ENCODE results near the gene ZNF3.

Gene ZNF3

GRCh38 chr7:100119072-100119969, 37.8 kb upstream of the ZNF3 start, which contains the start of the genes CNPY4 and TAF6:
TSS of gene CNPY4 (plus strand) at chr7:100119634. CDS start at chr7:100119745, 111 bp downstream.
TSS of gene TAF6 (minus strand) at chr7:100119358. CDS start at chr7:100114209, 5,149 bp downstream.
- peak; percentile 98 for DNase-seq (ENCODE audit: low spot score)
- no peak for TF ChIP-seq CTCF (IDR thresholded peaks at IDR 0.05; ENCODE audit: extremely low read depth, insufficient read depth, missing control alignments)
- in situ Hi-C loops (cut with MboI; ENCODE audit: low pct_unique_long_range_greater_than_20kb, low sequenced_read_pairs, unreplicated experiment), result no loop called here

- TF ChIP-seq CTCF (IDR thresholded peaks at IDR 0.05; ENCODE audit: extremely low read depth, insufficient read depth, missing control alignments), result no peak
- DNase-seq (ENCODE audit: low spot score), result peak; percentile 33
- in situ Hi-C loops (cut with MboI; ENCODE audit: low pct_unique_long_range_greater_than_20kb, low sequenced_read_pairs, unreplicated experiment), result no loop called here
Observed at GRCh38 chr7:100118388-100119071, 37.0 kb upstream of the ZNF3 start.

- in situ Hi-C loops (cut with MboI; ENCODE audit: low pct_unique_long_range_greater_than_20kb, low sequenced_read_pairs, unreplicated experiment), result no loop called here
- TF ChIP-seq CTCF (IDR thresholded peaks at IDR 0.05; ENCODE audit: extremely low read depth, insufficient read depth, missing control alignments), result no peak
- no peak for DNase-seq (ENCODE audit: low spot score)
Observed at GRCh38 chr7:100115026-100115425, 33.5 kb upstream of the ZNF3 start.

GRCh38 chr7:100111914-100112313, 30.4 kb upstream of the ZNF3 start:
- in situ Hi-C loops (cut with MboI; ENCODE audit: low pct_unique_long_range_greater_than_20kb, low sequenced_read_pairs, unreplicated experiment), result no loop called here
- TF ChIP-seq CTCF (IDR thresholded peaks at IDR 0.05; ENCODE audit: extremely low read depth, insufficient read depth, missing control alignments), result no peak
- no peak for DNase-seq (ENCODE audit: low spot score)

- no peak for TF ChIP-seq CTCF (IDR thresholded peaks at IDR 0.05; ENCODE audit: extremely low read depth, insufficient read depth, missing control alignments)
- DNase-seq (ENCODE audit: low spot score), result no peak
- in situ Hi-C loops (cut with MboI; ENCODE audit: low pct_unique_long_range_greater_than_20kb, low sequenced_read_pairs, unreplicated experiment), result no loop called here
Observed at GRCh38 chr7:100111156-100111555, 29.6 kb upstream of the ZNF3 start.

GRCh38 chr7:100109521-100110163, 28.1 kb upstream of the ZNF3 start:
- no peak for TF ChIP-seq CTCF (IDR thresholded peaks at IDR 0.05; ENCODE audit: extremely low read depth, insufficient read depth, missing control alignments)
- DNase-seq (ENCODE audit: low spot score), result no peak
- in situ Hi-C loops (cut with MboI; ENCODE audit: low pct_unique_long_range_greater_than_20kb, low sequenced_read_pairs, unreplicated experiment), result no loop called here

Measured in GM13977 (cell line).